HG03460 (cell line): ENCODE measurements around the gene JPH3.
"Not testable (repeated sequence)": the region's sequence is repeated elsewhere in the genome, so short reads cannot be mapped to it uniquely, and the experiment has no call there.

ENCODE experiments used
- ATAC-seq: cut with Tn5 transposase; IDR thresholded peaks from one replicate; pipeline ENCODE4 v1.9.1; 2021; ENCODE audit not compliant: unreplicated experiment

The JPH3 gene

DNA sequence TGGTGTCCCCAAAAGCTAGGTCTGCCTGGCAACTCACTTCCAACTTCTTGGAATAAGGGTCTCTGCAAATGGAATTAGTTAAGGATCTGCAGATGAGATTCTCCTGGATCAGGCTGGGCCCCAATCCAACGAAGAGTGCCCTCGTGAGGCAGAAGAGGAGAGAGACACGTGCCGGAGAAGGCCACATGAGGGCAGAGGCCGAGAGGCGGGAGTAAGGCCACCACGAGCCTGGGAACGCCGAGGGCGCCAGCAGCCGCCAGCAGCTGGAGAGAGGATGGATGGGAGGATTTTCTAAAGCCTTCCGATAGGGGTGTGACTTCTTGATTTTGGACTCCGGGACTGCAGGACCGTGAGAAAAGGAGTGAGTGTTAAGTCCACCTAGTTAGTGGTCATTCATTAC is 76.3 kb downstream of the JPH3 start:
- ATAC-seq = no peak

DNA sequence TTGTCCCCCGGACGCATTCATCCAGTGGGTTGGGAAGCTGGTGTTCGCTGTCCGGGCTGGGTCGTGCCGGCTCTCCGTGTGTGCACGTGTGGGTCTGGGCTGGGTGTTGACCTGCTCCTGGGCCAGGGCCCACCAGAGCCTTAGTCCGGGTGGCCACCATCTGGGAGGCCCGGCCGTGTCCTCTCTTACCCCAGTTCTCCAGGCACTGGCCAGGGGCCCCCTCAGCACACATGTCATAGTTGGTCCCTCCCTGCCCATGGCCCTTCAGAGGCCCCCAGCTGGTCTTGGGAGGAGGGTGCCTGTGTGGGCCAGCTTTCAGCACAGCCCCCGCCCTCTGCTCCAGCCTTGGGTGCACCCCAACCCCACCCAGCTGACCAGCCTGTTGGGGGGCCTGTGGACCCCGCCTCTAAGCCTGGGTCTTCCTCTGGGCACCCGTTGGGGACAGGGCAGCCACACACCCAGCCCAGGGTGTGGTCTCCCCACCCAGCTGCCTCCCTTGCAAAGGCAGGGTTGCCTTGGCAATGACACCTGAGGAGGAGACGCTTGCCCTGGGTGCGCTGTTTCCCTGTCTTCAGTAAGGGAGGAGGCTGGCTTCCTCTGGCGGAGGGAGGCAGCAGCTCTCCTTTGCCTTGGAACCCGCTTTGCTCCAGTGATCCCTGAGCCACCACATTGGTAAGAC is 77.4 kb downstream of the JPH3 start:
- no peak for ATAC-seq

DNA sequence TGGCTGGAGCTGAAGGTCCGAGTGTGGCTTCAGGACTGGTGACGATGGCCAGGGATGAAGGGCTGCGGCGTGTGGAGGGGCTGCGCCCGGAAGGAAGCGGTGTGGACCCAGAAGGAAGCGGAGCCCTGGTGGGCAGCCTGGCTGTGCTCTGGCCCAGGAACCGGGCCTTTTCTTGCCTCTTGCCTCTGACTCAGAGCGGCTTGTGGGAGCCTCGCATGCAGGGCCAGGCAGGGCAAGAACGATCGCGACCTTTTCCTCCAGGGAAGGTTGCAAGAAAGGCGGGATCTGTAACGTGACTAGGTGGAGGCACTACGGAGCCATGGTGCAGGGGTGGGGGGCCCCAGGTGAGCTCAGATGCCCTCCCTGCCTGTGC is 78.0 kb downstream of the JPH3 start:
- ATAC-seq = no peak

DNA sequence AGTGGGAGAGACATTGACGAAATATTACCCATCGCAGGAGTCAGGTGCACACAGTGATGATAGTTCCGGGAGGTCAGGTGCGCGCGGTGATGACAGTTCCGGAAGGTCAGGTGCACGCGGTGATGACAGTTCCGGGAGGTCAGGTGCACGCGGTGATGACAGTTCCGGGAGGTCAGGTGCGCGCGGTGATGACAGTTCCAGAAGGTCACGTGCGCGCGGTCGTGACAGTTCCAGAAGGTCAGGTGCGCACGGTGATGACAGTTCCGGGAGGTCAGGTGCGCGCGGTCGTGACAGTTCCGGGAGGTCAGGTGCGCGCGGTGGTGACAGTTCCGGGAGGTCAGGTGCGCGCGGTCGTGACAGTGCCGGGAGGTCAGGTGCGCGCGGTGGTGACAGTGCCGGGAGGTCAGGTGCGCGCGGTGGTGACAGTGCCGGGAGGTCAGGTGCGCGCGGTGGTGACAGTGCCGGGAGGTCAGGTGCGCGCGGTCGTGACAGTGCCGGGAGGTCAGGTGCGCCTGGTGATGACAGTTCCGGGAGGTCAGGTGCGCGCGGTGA is 78.8 kb downstream of the JPH3 start:
- ATAC-seq = not testable (repeated sequence)

DNA sequence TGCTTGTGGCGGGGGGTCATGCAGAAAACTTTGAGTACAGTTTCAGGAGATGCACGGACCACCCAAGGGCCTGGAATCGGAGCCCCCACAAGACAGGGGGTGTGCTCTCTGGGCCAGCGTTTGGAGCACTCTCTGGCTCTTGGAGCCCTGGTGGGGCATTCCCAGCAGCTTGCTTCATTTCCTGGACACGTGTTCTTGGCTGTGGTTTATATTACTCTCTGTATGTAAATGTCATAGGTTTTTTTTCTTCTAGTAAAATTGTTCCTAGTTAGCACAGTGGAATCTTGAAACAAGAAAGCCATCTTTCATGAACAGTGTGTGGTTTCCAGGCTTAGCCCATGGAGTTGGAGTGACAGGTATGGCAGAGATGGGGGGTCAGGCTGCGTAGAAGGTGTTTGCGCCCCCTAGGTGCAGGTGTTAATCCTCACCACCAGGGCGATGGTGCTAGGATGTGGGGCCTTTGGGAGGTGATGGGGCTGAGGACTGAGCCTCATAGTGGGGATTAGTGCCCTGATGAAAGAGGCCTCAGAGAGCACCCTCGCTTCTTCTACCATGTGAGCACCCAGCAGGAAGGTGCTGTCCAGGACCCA is 79.8 kb downstream of the JPH3 start:
- ATAC-seq = no peak

DNA sequence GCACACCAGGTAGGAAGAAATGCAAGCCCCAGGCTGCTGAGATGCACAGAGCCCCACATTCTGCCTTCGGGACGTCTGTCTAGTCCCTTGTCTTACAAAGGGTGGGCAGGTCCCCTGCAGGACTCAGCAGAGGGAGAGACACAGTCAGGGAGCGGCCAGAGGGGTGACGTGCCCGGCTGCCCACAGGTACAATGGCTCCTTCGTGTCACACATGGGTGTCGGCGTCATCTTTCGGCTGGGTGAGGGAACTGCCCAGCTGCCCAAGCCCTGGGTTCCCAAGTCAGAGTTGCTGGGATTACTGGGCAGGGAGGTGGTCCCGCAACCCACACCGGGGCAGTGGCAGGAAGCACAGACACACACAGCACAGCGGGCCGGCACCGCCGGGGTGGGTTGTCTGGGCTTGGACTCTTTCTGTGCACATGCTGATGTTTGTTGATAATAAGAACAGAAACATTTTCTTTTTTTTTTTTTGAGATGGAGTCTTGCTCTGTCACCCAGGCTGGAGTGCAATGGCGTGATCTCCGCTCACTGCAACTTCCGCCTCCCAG is 80.6 kb downstream of the JPH3 start:
- no peak for ATAC-seq

DNA sequence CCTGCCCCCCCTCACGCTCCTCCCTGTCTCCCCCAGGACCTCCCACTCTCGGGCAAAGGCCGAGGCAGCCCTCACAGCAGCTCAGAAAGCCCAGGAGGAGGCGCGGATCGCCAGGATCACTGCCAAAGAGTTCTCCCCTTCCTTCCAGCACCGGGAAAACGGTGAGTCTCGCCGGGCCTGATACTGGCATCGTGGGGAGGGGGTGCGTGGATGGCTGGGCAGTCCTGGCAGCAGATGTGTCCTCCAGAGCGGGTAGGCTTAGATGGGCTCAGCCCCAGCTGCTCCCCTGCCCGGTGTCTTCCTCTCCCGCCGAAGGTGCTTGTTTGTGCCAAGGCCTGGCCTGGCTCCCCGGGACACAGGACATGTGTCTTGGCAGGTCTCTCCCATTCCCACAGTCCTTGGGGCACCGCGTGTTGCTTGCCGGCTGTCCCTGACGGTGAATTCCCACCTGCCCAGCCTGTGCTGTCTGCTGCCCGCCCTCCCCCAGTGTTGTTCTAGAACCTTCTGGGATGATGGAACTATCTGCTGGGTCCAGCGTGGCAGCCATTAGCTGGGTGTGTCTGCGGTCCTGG is 81.9 kb downstream of the JPH3 start:
- no peak for ATAC-seq

DNA sequence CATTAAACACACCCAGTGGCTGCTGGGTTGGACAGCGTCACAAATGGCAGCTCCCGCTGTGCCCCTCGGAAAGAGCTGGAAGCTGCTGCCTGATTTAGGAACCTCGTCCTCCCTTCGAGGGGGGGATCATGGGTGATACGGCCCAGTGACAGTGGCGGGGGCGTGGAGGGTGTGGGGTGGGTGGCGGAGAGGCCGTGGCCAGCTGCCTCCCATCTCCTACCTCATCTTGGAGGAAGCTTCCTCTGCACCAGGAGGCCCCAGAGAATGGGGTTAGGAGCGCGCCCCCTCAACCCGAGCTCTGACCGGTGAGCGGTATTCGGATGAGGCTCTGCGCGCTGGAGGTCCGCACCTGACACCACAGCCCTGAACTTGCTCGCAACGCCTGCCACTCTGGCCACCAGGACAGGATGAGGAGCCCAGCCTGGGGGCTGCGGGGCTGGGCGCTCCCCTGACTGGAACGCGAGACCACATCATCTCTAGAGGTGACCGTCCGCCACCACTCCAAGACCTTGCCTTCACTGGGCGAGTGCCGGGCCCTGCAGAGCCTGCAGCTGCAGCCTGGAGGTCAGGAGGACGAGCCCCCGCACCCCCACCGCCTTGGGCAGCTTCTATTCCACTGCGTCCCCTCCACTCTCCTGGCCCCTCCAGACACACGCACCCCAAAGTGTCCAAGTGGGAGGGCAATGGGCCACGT is 82.5 kb downstream of the JPH3 start:
- ATAC-seq = no peak

DNA sequence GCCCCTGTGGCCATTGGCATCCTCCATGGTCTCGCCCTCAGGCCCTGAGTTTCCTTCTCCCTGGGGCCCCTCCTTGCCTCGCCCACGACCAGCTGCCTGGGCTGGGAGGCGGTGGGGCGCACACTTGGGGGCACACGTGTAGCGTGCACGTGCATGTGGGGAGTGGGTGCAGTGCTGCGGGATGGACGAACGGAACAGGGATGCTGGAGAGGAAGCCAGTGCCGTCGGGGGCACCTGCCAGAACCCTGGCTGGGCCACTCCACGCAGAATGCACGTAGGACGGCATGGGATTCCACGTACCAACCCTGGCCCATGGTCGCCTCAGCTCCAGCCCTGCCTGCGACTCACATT is 83.1 kb downstream of the JPH3 start:
- no peak for ATAC-seq

DNA sequence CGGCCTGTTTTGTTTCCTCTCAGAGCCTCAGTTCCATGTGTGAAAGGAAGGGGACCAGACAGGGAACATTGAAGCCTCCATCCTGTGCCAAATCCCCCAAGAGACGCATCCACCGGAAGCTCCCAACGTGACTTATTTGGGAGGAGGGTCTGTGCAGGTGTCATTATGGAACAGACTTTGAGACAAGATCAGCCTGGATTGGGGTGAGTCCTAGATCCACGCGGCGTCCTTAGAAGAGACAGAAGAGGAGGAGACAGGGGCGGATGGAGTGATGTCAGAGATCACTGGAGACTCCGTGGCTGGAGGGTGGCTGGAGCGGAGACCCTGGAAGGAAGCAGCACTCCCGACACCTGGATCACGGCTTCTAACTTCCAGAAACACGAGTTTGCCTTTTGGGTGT is 83.5 kb downstream of the JPH3 start:
- no peak for ATAC-seq

DNA sequence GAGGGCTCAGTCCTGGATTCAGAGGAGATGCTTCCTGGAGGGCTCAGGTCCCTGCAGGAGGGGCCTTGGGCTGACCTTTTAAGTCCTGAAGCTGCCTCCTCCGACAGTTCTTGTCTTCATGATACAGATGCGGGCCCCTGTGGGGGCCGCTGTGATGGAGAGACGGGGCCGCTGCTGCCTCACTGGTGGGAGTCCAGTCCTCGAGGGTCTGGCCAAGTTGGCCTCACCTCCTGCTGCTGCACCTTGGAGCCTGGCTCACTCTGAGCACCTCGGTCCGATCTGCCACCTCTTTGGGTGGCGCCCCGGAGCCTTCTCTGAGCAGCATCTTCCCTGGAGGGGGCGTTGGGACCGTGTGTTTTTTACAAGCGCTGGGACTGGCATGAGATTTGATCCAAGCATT is 84.4 kb downstream of the JPH3 start:
- no peak for ATAC-seq

DNA sequence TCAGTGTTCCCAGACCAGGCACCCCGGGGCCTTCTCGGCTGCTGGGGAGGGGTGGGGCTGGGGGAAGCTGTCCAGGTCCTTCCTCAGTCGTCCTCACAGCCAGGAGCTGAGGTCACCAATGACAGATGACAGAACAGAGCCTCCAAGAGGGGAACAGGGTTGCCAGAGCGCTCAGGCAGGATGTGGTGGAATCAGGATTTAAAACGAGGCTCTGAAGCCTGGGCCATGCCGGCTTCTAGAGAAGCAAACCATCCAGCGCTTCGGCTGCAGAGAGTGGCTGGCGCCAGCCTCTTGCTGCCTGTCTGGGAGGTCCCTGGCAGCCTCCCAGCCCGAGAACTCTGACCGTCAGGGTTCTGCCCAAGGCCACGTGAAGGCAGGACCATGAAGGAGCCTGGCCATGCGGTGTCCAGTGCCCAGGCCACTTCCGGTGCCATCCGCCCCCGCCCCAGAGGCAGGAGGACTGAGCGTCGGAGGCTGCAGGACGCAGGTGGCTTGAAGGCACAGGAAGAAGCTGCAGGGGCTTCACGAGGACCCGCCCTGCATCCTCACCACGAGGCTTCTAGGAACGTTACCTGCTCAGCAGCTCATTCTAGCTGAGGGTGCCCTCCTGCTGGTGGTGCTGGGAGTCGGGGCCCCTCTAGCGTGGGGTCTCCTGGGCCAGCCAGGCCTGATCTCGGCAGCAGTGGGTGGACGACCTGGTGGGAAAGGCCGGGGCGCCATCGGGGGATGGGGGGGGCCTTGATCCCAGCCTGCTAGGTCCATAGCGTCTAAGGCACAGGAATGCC is 85.0 kb downstream of the JPH3 start:
- ATAC-seq = no peak

DNA sequence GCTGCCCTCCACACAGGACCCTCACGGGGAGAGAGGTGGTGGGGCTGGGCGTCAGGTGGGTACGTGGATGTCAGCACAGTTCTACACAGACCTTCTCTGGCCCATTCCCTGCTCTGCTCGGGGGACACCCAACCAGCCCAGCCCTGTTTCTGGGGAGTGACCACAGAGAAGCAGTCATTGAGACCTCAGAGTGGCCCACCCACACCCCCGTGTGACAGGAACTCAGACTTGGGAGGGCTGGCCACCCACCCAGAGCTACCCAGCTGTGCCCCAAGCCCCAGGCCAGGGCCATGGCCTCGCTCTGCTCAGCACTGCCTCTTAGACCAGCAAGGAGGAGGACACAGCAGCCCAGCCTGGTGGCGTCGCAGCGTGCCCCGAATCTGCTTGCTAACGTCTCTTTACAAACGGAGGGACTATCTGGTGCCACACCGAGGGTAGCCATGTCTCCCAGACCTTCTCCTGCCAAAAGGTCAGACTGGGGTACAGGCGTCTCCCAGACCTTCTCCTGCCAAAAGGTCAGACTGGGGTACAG is 85.8 kb downstream of the JPH3 start:
- ATAC-seq = no peak

DNA sequence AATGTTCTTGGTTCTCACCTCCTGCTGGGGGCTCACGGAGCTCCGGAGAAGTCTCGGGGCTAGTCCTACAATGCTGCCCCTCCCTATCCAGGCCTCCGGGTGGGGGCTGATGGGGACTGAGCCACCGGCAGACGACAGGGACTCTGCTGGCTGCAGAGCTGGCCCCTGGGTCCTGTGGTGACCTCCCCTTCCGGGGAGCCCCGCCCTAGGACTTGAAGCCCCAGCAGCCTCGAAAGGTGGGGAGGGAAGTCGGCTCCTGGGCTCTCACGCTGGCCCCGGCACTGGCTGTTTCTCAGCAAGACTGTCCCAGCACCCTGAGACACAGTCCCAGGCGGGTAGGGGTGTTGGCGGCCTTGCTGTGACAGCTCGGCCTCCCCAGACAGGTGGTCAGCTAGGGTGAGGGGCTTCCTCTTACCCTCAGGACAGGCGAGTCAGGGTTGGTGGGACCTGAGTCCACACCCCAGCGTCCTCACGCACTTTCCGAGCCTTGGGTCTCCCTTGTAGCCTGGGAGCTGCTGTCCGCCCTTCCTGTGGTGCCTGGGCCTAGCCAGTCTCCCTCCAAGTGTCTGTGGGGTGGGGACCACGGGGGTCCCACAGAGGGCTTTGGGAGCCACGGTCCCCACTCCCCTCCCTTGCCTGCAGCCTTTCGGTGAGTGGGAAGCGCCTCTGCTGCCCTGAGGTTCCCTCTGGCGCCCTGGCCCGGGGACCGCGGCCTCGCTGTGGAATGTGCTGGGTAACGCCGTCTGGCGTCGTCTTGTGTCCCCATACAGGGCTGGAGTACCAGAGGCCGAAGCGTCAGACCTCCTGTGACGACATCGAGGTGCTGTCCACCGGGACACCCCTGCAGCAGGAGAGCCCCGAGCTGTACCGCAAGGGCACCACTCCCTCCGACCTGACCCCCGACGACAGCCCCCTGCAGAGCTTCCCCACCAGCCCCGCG is 86.8 kb downstream of the JPH3 start:
- no peak for ATAC-seq

DNA sequence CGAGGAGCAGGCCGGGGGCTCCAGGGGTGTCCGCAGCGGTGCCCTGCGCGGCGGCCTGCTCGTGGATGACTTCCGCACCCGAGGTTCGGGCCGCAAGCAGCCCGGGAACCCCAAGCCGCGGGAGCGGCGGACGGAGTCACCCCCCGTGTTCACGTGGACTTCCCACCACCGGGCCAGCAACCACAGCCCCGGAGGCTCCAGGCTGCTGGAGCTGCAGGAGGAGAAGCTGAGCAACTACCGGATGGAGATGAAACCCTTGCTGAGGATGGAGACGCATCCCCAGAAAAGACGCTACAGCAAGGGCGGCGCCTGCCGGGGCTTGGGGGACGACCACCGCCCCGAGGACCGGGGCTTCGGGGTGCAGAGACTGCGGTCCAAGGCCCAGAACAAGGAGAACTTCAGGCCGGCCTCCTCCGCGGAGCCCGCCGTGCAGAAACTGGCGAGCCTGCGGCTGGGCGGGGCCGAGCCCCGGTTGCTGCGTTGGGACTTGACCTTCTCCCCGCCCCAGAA is 87.7 kb downstream of the JPH3 start:
- ATAC-seq = no peak

DNA sequence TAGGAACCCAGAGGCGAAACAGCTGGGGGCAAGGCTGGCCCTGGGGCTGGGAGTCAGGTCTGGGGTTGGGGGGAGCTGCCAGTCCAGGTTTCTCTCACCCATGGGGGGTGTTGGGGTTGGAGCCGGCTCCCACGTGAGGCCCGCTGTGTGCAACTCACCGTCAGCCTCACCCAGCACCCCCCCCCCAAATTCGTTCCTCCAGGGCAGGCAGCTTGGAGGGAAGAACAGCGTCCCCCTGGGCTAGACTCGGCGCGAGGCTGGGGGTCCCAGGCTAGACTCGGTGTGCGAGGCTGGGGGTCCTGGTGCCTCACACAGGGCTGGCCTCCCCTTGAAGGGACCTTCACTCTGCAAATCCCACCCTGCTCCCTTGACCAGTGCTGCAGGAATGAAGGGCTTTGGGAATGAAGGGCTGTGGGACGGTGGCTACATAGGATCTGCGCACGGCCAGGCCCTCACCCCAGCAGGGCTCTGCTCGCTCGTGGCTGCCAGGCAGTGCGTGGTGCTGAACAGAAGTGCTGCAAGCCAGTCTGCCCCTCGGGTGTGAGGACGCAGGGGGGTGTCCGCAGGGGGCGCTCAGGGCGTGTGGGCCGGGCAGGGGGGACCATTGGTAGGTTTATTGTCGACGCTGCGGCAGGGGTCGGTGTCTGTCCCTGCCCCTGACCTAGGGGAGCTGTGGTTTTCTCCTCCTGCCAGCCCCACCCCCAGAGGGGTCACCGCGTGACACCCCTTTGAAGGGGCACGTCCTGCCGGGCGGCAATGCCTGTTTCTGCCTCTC is 88.8 kb downstream of the JPH3 start:
- no peak for ATAC-seq

DNA sequence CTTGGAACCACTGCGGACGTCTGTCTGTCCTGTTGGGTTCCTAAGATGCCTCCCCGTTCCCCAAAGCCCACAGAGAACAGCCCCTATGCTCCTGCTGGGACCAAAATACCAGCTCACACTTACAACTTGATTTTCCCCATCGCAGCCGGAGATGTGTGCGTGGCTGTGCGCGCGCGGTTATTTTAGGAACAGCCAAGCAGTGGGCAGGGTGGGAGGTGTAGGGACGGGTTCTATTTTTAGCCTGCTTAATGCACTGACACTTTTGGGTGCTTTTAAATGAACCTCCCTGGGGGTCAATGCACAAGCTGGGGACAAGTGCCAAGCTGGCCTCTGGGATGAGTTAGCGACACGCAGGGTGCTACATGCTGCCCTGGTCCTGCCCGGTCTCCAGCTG is 89.4 kb downstream of the JPH3 start:
- ATAC-seq = no peak

DNA sequence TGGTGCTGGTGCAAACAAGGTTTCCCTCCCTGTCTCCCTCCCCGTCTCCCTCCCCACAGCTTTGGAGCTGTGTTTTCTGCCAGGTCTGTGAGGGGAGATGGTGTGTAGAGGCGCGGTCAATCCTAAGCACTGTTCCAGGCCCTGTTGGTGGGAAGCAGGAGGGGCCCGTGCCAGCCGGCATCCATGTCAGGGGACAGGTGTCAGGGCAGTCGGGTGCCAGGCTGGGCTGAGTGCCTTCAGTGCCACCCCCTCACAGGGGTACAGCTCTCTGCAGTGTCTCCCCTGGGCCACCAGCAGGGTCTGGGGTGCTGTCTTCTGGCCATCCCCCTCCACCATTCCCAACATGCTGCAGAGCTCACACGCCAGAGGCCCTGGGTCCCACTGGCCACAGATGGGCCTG is 89.9 kb downstream of the JPH3 start:
- ATAC-seq = no peak

DNA sequence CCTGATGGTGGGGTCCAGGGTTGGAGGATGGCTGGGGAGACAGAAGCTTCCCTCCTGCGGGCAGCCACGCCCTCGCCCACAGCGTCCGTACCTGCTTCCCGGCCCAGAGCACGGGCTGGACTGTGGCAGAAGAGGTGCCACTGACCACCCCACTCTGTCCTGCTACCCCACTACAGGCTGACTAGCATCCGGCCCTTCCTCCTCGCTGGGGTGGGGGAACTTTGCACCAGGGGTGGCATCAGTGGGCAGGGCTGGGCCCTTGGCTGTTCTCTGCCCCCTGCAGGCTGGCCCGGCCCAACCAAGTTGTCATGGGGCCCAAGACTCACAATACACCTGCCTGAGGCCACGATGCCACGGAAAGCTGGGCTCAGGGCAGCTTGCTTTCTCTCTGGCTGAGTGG is 90.4 kb downstream of the JPH3 start:
- ATAC-seq = no peak
